GM18867 (cell line): ENCODE results near the gene PXYLP1.
A peak's percentile ranks its signal among the peaks of the same experiment; 100 is the strongest.

ENCODE experiments used
- ATAC-seq: cut with Tn5 transposase; IDR thresholded peaks from one replicate; pipeline ENCODE4 v1.9.1; 2021; ENCODE audit warnings: mild to moderate bottlenecking, moderate library complexity; ENCODE audit not compliant: unreplicated experiment

Gene PXYLP1

GRCh38 chr3:141246958-141247301 lies 15.3 kb downstream of the PXYLP1 start:
- no peak for ATAC-seq

- ATAC-seq, result no peak
Observed at GRCh38 chr3:141248064-141248463, 16.4 kb downstream of the PXYLP1 start.

- no peak for ATAC-seq
Observed at GRCh38 chr3:141249041-141249440, 17.4 kb downstream of the PXYLP1 start.

- no peak for ATAC-seq
Observed at GRCh38 chr3:141250342-141250741, 18.7 kb downstream of the PXYLP1 start.

- ATAC-seq, result no peak
Observed at GRCh38 chr3:141250828-141251227, 19.2 kb downstream of the PXYLP1 start.

- ATAC-seq, result no peak
Observed at GRCh38 chr3:141253326-141253725, 21.7 kb downstream of the PXYLP1 start.

- no peak for ATAC-seq
Observed at GRCh38 chr3:141253811-141254210, 22.2 kb downstream of the PXYLP1 start.

GRCh38 chr3:141255137-141255845 lies 23.7 kb downstream of the PXYLP1 start:
- no peak for ATAC-seq

- ATAC-seq, result peak; percentile 51
Observed at GRCh38 chr3:141255846-141256261, 24.2 kb downstream of the PXYLP1 start.

GRCh38 chr3:141256820-141257219 lies 25.2 kb downstream of the PXYLP1 start:
- no peak for ATAC-seq

- ATAC-seq, result no peak
Observed at GRCh38 chr3:141257961-141258360, 26.3 kb downstream of the PXYLP1 start.

GRCh38 chr3:141258973-141259372 lies 27.3 kb downstream of the PXYLP1 start:
- no peak for ATAC-seq

- ATAC-seq, result no peak
Observed at GRCh38 chr3:141259821-141260629, 28.4 kb downstream of the PXYLP1 start.

GRCh38 chr3:141260630-141260927 lies 29.0 kb downstream of the PXYLP1 start:
- no peak for ATAC-seq

- ATAC-seq, result no peak
Observed at GRCh38 chr3:141261472-141262307, 30.1 kb downstream of the PXYLP1 start.

GRCh38 chr3:141262308-141262705 lies 30.7 kb downstream of the PXYLP1 start:
- ATAC-seq, result no peak

- ATAC-seq, result no peak
Observed at GRCh38 chr3:141266186-141266585, 34.6 kb downstream of the PXYLP1 start.

- ATAC-seq, result no peak
Observed at GRCh38 chr3:141266797-141267555, 35.4 kb downstream of the PXYLP1 start.

GRCh38 chr3:141267629-141268028 lies 36.0 kb downstream of the PXYLP1 start:
- ATAC-seq, result no peak

GRCh38 chr3:141268306-141268705 lies 36.7 kb downstream of the PXYLP1 start:
- ATAC-seq, result no peak

GRCh38 chr3:141268791-141269190 lies 37.2 kb downstream of the PXYLP1 start:
- ATAC-seq, result no peak
